Measurements from ENCODE around the gene TUBB3.

DNA sequence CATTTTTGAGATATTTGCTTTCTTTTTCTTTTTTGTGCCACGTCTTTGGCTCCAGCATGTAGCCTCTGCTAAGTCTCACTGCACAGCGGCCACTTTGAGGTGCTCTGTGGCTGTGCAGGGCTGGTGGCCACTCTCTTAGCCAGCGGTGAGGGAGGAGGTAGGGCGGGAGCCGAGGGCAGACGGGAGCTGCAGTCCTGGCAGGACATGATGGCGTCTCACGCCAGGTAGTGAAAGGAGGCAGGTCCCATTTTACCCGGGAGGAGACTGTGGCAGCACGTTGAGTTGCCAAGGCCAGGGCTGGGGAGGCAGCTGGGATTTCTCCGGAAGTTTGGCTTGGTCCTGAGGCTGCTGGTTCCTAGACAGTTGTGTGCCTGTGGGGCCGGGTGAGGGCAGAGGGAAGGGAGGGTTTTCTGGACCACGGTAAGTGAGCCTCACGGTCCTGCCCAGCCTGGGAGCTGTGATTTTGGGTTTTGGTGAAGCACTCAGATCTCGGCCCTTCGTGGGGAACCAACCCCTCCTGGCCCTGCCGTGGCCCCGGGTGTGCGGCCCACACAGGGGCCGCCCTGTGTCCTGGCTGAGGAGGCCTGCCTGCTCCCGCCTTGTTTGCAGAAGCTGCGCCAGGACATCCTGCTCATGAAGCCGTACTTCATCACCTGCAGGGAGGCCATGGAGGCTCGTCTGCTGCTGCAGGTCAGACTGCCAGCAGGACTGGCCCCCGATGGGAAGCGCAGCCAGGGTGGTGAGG lies 39.8 kb downstream of the TUBB3 start:
- TF ChIP-seq CTCF (IDR thresholded peaks at IDR 0.05) (no peak), POLR2AphosphoS5 (IDR thresholded peaks at IDR 0.05; ENCODE audit: low read depth, low read length) (no peak), TCF7L2 (IDR thresholded peaks at IDR 0.05; ENCODE audit: low read depth, low read length) (no peak), SIN3A (IDR thresholded peaks at IDR 0.05; ENCODE audit: borderline replicate concordance, insufficient read depth, low read depth, low read length) (no peak)
- TF ChIP-seq, protein P1, sequence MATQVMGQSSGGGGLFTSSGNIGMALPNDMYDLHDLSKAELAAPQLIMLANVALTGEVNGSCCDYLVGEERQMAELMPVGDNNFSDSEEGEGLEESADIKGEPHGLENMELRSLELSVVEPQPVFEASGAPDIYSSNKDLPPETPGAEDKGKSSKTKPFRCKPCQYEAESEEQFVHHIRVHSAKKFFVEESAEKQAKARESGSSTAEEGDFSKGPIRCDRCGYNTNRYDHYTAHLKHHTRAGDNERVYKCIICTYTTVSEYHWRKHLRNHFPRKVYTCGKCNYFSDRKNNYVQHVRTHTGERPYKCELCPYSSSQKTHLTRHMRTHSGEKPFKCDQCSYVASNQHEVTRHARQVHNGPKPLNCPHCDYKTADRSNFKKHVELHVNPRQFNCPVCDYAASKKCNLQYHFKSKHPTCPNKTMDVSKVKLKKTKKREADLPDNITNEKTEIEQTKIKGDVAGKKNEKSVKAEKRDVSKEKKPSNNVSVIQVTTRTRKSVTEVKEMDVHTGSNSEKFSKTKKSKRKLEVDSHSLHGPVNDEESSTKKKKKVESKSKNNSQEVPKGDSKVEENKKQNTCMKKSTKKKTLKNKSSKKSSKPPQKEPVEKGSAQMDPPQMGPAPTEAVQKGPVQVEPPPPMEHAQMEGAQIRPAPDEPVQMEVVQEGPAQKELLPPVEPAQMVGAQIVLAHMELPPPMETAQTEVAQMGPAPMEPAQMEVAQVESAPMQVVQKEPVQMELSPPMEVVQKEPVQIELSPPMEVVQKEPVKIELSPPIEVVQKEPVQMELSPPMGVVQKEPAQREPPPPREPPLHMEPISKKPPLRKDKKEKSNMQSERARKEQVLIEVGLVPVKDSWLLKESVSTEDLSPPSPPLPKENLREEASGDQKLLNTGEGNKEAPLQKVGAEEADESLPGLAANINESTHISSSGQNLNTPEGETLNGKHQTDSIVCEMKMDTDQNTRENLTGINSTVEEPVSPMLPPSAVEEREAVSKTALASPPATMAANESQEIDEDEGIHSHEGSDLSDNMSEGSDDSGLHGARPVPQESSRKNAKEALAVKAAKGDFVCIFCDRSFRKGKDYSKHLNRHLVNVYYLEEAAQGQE (IDR thresholded peaks at IDR 0.05; ENCODE audit: insufficient read depth in 1 of 2, low read depth in 2 of 2, low read length in 1 of 2) = no peak
